Liver (tissue), 3 donors: ENCODE data around the gene ZDHHC14.

Experiments
- HNF4A ChIP-seq, 2 donors: conservative IDR thresholded peaks; 2 replicates each; pipeline ENCODE4 v1.6.1; 2016; ENCODE audit warnings: antibody characterized with exemption in 2 of 2, mild to moderate bottlenecking in 2 of 2
- RAD21 ChIP-seq, 2 donors: IDR thresholded peaks; 2 replicates each; pipeline ENCODE4 v1.6.1; 2016; ENCODE audit warnings: antibody characterized with exemption in 2 of 2, mild to moderate bottlenecking in 2 of 2
- YY1 ChIP-seq: IDR thresholded peaks from 2 replicates; pipeline ENCODE4 v1.6.1; 2016; ENCODE audit warnings: antibody characterized with exemption, mild to moderate bottlenecking
- TF ChIP-seq, protein P1 (sequence below): IDR thresholded peaks from 2 replicates; pipeline ENCODE4 v1.6.1; 2016; ENCODE audit warnings: antibody characterized with exemption
- TF ChIP-seq, protein P2 (sequence below): fragments of 150-350 bp; IDR thresholded peaks from 2 replicates; pipeline ENCODE4 v1.5.1; 2017; ENCODE audit warnings: improper control_type of control experiment, low read depth, low read length; ENCODE audit not compliant: missing input control
- TF ChIP-seq, protein P3 (sequence below): IDR thresholded peaks from 2 replicates; pipeline ENCODE4 v1.6.1; 2016; ENCODE audit warnings: antibody characterized with exemption, mild to moderate bottlenecking
- donor health status: healthy.
- donor health status: healthy.

DNA sequence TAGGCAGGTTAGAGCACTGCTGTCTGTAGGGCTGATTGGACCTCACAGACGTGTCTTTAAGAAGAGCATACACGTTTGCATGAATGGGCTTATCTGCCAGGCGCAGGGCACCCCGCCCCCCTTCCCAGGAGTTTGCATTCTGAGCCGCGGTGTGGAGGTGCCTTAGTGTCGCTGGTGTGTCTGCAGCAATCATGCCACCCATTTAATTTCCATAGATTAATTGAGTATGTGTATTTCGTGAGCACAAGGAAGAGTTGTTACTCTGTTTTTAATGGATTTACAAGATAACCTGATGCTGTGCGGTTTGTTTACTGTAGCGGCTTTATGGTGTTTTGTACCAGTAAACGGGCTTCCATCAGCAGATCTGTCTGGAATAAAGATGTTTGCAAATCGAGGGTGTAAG lies 107.7 kb downstream of the ZDHHC14 start:
- TF ChIP-seq, protein P1, sequence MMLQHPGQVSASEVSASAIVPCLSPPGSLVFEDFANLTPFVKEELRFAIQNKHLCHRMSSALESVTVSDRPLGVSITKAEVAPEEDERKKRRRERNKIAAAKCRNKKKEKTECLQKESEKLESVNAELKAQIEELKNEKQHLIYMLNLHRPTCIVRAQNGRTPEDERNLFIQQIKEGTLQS: no peak
- no peak for TF ChIP-seq HNF4A (conservative IDR thresholded peaks at IDR 0.05)
- TF ChIP-seq, protein P2, sequence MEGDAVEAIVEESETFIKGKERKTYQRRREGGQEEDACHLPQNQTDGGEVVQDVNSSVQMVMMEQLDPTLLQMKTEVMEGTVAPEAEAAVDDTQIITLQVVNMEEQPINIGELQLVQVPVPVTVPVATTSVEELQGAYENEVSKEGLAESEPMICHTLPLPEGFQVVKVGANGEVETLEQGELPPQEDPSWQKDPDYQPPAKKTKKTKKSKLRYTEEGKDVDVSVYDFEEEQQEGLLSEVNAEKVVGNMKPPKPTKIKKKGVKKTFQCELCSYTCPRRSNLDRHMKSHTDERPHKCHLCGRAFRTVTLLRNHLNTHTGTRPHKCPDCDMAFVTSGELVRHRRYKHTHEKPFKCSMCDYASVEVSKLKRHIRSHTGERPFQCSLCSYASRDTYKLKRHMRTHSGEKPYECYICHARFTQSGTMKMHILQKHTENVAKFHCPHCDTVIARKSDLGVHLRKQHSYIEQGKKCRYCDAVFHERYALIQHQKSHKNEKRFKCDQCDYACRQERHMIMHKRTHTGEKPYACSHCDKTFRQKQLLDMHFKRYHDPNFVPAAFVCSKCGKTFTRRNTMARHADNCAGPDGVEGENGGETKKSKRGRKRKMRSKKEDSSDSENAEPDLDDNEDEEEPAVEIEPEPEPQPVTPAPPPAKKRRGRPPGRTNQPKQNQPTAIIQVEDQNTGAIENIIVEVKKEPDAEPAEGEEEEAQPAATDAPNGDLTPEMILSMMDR: no peak
- TF ChIP-seq YY1: no peak
- TF ChIP-seq, protein P3, sequence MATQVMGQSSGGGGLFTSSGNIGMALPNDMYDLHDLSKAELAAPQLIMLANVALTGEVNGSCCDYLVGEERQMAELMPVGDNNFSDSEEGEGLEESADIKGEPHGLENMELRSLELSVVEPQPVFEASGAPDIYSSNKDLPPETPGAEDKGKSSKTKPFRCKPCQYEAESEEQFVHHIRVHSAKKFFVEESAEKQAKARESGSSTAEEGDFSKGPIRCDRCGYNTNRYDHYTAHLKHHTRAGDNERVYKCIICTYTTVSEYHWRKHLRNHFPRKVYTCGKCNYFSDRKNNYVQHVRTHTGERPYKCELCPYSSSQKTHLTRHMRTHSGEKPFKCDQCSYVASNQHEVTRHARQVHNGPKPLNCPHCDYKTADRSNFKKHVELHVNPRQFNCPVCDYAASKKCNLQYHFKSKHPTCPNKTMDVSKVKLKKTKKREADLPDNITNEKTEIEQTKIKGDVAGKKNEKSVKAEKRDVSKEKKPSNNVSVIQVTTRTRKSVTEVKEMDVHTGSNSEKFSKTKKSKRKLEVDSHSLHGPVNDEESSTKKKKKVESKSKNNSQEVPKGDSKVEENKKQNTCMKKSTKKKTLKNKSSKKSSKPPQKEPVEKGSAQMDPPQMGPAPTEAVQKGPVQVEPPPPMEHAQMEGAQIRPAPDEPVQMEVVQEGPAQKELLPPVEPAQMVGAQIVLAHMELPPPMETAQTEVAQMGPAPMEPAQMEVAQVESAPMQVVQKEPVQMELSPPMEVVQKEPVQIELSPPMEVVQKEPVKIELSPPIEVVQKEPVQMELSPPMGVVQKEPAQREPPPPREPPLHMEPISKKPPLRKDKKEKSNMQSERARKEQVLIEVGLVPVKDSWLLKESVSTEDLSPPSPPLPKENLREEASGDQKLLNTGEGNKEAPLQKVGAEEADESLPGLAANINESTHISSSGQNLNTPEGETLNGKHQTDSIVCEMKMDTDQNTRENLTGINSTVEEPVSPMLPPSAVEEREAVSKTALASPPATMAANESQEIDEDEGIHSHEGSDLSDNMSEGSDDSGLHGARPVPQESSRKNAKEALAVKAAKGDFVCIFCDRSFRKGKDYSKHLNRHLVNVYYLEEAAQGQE: no peak
- TF ChIP-seq RAD21 (IDR thresholded peaks at IDR 0.05): no peak
